Measurements from ENCODE around the gene LCAT. TPM values are rescaled to one million over a fixed set of nuclear protein-coding genes. Genes with fewer than 3 reads are reported as not detected.
"Not testable (repeated sequence)": the region's sequence is repeated elsewhere in the genome, so short reads cannot be mapped to it uniquely, and the experiment has no call there.

Gene LCAT
- total and polyA plus RNA-seq, 5 experiments from 2014 or later = 0.52 to 14.7 (median 0.84) TPM

DNA sequence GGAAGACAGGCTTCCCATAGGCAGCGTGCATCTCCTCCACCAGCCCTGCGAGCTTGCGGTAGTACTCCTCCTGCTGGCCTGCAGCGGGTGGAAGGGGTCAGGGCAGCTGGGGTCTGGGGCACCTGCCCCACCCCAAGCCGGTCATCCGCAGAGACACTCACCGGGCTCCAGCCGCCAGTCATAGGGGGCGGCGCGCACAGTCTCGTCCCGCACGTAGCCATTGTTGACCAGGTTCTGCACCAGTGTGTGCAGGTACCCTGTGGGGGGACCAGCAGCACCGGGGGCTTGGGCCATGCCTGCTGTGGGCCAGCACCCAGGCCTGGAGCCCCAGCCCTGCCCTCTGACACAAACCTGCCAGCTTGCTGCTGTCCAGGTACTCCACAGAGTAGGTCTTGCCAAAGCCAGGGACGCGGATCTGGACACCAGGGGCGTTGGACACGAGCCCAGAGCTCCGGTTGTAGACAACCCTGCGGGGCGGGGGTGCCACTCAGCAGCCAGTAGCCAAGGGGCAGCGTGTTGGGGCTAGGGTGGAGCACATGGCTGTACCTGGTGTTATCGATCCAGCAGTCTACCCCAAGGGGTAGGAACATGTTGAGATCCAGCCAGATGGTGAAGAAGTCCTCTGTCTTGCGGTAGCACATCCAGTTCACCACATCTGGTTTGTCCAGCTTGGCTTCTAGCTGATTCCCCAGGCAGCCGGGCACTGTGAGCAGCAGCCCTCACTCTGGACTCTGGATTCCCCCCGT, 1.2 kb downstream of the LCAT start:
- Mint-ChIP-seq H3K4me1 (peaks cover 14 to 33% (median 29%) of the 10 kb centered on the region in 4 donors), H3K4me3 (no peak overlapping the region), H3K27ac (peak overlapping the region in 2 of 10 donors; percentile 76 to 90), H3K36me3 (peaks cover 0 to 3% (median 1%) of the 10 kb centered on the region in 3 donors), H3K9me3 (no peaks in the 10 kb centered on the region), H3K27me3 (no peaks in the 10 kb centered on the region)
- DNase-seq (no peak), ATAC-seq (no peak)
- POLR2A ChIA-PET = interaction anchor here (0.6 to 1.7 kb wide), 4 partner anchors 11 to 344 kb away, joined by 3 to 7 read pairs (median 4); partner anchors contain the start of gene CTRL

- Mint-ChIP-seq H3K9me3 (no peaks in the 10 kb centered on the region), H3K27me3 (no peaks in the 10 kb centered on the region), H3K4me3 (peak overlapping the region in 1 of 10 donors; percentile 20), H3K27ac (peak overlapping the region in 8 of 10 donors; percentile 46 to 90 (median 72)), H3K36me3 (peaks cover 0 to 3% (median 1%) of the 10 kb centered on the region in 3 donors), H3K4me1 (peaks cover 18 to 37% (median 33%) of the 10 kb centered on the region in 4 donors)
- DNase-seq (peak in 3 of 10 donors; percentile 22 to 36 (median 29)), ATAC-seq (peak; percentile 37 to 41)
- POLR2A ChIA-PET = interaction anchor here (0.6 to 1.7 kb wide), 5 partner anchors 10 to 344 kb away, joined by 3 to 7 read pairs (median 3); partner anchors contain the start of gene CTRL
These were observed 1.8 kb downstream of the LCAT start for GRCh38 chr16:67942200-67942509.

DNA sequence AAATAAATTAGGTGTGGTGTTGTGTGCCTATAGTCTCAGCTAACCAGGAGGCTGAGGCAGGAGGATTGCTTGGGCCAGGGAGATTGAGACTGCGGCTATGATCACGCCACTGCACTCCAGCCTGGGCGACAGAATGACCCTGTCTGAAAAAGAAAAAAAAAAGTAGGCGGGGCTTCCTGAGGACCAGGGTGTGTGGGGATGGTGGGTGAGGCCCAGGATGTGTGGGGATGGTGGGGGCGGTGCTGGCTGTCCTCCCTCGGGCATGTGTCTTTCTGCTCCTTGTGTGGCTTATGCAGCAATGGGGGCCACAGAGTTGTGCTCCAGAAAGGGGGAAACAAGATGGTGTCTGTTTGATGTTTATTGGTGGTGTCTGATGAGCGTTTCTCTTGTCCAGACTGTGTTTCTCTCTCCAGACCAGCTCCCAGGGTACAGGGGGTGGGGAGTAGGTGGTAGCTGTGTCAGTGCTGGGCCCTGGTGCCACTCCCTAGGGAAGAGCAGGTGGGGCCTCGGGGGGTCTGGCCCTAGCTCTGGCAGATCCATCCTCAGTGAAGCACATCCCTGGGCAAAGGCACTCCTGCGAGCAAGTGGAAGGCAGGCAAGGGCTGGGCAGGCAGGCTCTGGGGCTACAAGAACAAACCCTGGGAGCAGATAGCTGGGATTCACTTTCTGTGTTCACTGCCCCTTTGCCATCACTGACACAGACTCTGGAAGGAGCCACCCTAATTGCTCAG, 2.3 kb downstream of the LCAT start:
- no peaks in the 10 kb centered on the region for H3K9me3 Mint-ChIP-seq
- no peaks in the 10 kb centered on the region for H3K27me3 Mint-ChIP-seq
- ATAC-seq (no peak), DNase-seq (no peak)
- POLR2A ChIA-PET = interaction anchor here (0.6 to 1.7 kb wide), 6 partner anchors 10 to 345 kb away, joined by 3 to 7 read pairs (median 4); partner anchors contain the start of gene CTRL
- H3K4me3 Mint-ChIP-seq = peak overlapping the region in 1 of 10 donors; percentile 60
- peaks cover 0 to 3% (median 1%) of the 10 kb centered on the region in 3 donors for H3K36me3 Mint-ChIP-seq
- H3K27ac Mint-ChIP-seq = peak overlapping the region in 9 of 10 donors; percentile 34 to 95 (median 74)
- peaks cover 23 to 42% (median 38%) of the 10 kb centered on the region in 4 donors for H3K4me1 Mint-ChIP-seq

DNA sequence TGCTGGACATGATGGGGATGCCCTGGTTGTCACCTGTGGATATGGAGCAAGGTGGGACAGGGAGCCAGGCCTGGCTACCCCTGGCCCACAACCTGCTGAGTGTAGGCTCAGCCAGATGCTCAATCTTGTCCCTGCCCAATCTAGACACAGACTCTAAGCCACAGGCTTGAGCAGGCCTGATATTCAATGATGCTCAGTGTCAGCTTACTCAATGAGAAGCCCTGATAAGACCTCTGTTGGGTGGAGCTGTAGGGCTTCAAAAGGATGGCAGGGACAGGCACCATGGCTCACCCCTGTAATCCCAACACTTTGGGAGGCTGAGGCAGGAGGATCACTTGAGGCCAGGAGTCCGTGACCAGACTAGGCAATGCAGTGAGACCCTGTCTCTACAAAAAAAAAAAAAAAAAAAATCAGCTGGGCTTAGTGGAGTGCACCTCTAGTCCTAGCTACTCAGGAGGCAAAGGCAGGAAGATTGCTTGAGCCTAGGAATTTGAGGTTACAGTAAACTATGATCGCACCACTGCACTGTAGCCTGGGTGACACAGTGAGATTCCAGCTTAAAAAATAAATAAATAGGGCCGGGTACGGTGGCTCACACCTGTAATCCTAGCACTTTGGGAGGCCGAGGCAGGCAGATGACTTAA, 3.4 kb downstream of the LCAT start:
- H3K27ac Mint-ChIP-seq = peak overlapping the region; percentile 84 to 95 (median 92)
- no peaks in the 10 kb centered on the region for H3K9me3 Mint-ChIP-seq
- H3K36me3 Mint-ChIP-seq = peaks cover 4 to 7% (median 5%) of the 10 kb centered on the region in 3 donors
- H3K4me1 Mint-ChIP-seq = peaks cover 26 to 41% (median 39%) of the 10 kb centered on the region in 4 donors
- no peak for DNase-seq
- H3K4me3 Mint-ChIP-seq = peak overlapping the region; percentile 50 to 86 (median 70)
- H3K27me3 Mint-ChIP-seq = no peaks in the 10 kb centered on the region
- POLR2A ChIA-PET = interaction anchor here (0.6 to 2.0 kb wide), 12 partner anchors 9 to 437 kb away, joined by 3 to 6 read pairs (median 3); partner anchors contain the start of genes SLC12A4 and TSNAXIP1
- no peak for ATAC-seq

DNA sequence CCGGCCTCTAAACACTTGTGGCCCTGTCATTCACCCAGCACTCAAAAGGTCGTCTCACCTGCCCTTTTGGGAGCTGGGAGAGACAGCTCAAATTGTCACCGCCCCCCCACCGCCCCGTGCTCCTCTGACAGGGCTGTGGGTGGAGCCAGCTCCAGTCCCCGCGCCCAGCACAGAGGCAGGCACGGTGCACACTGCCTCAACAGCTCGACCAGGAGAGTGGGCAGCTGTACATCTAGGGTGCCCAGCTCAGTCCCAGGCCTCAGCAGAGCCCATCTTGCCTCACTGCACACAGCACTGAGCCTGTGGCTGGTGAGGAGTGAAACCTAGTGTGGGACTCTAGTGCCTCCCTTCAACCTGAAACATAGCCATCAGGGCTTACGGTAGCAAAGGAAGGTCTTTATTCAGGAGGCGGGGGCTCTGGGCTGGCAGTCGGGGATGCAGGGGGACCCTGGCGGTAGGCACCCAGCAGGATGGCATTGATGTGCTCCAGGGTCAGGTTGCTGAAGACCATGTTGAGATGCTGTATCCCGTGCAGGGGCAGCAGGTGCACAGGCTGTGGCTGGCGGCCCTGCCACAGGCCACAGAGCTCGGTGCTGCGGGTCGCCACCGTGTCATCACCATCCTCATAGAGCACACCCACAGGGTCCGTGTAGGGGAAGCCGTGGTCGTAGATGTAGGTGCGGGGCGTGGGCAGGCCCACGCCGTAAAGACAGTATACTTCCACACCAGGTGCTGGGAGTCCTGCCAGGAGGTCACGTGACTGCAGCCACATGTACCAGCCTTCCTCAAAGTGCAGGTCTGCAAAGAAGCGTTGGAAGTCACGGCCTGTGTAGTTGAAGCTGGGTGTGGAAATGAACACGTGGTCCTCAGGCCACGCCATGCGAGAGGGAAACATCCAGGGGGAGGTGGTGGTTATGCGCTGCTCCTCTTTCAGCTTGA, 4.1 kb downstream of the LCAT start:
- POLR2A ChIA-PET = interaction anchor here (0.7 to 2.0 kb wide), 12 partner anchors 10 to 436 kb away, joined by 3 to 6 read pairs (median 4); partner anchors contain the start of genes PSKH1, SLC12A4 and TSNAXIP1
- peak overlapping the region; percentile 84 to 95 (median 92) for H3K27ac Mint-ChIP-seq
- no peaks in the 10 kb centered on the region for H3K27me3 Mint-ChIP-seq
- peak overlapping the region; percentile 50 to 86 (median 70) for H3K4me3 Mint-ChIP-seq
- ATAC-seq = peak; percentile 1 to 6
- no peaks in the 10 kb centered on the region for H3K9me3 Mint-ChIP-seq
- peaks cover 33 to 49% (median 47%) of the 10 kb centered on the region in 4 donors for H3K4me1 Mint-ChIP-seq
- H3K36me3 Mint-ChIP-seq = peaks cover 4 to 15% (median 6%) of the 10 kb centered on the region in 3 donors
- DNase-seq = peak in 9 of 10 donors; percentile 35 to 79 (median 40)

- H3K27me3 Mint-ChIP-seq = not testable (repeated sequence)
These were observed 6.2 kb downstream of the LCAT start for GRCh38 chr16:67937713-67938112.

DNA sequence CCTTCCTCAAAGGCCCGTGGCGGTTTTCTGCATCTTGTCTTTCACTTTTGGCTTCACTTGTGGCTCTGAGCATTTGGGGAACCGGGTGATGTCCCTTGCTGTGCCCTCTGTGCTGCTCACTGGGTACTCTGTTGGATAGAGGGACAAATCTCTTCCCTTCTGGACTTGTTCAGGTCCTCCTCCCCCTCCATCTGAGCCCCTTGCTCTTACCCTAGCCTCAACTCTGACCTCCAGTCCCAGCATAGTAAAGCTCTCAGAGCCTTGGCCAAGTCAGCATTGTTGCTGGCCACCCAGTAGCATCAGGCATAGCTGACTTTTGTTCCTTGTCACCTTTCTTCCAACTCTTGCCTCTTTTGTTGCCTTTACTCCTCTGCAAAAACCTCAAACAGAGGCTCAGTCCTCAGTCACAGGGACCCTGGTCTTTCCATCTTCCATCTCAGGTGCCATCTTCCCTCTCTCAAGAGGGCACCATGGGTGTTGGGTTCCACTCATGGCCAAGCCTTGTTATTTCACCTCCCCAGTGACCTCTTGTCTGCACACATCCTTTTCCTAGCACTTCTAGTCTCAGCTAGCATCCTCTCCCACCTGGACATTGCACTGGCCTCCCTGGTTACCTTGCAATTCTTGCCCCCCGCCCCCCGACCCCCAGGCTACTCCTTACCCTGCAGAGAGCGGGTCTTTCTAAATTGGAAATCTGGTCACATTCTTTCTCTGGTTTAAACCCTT, 6.9 kb downstream of the LCAT start:
- no peaks in the 10 kb centered on the region for H3K27me3 Mint-ChIP-seq
- H3K36me3 Mint-ChIP-seq = peaks cover 4 to 32% (median 5%) of the 10 kb centered on the region in 3 donors
- H3K27ac Mint-ChIP-seq = peak overlapping the region; percentile 93 to 99 (median 98)
- DNase-seq (peak in 9 of 10 donors; percentile 69 to 90 (median 76)), ATAC-seq (peak; percentile 54 to 56)
- peak overlapping the region; percentile 99 to 100 (median 100) for H3K4me3 Mint-ChIP-seq
- no peaks in the 10 kb centered on the region for H3K9me3 Mint-ChIP-seq
- peaks cover 31 to 57% (median 53%) of the 10 kb centered on the region in 4 donors for H3K4me1 Mint-ChIP-seq
- POLR2A ChIA-PET = interaction anchor here (0.6 to 3.5 kb wide), 32 partner anchors 9 to 456 kb away, joined by 3 to 34 read pairs (median 6); partner anchors contain the start of genes ATP6V0D1, CTCF, DPEP2 and EDC4

More at GRCh38 chr16:67937713-67938112, 6.2 kb downstream of the LCAT start:
- peak overlapping the region in 5 of 10 donors; percentile 99 to 100 (median 99) for H3K4me3 Mint-ChIP-seq
- H3K36me3 Mint-ChIP-seq = peaks cover 4 to 32% (median 6%) of the 10 kb centered on the region in 3 donors
- not testable (repeated sequence) for ATAC-seq, DNase-seq, H3K9me3 Mint-ChIP-seq
- peaks cover 34 to 61% (median 55%) of the 10 kb centered on the region in 4 donors for H3K4me1 Mint-ChIP-seq
- POLR2A ChIA-PET = interaction anchor here (0.6 to 3.0 kb wide), 7 partner anchors 9 to 152 kb away, joined by 3 to 34 read pairs (median 4); partner anchors contain the start of gene NFATC3
- peak overlapping the region in 7 of 10 donors; percentile 14 to 99 (median 98) for H3K27ac Mint-ChIP-seq

GRCh38 chr16:67936124-67936879, 7.6 kb downstream of the LCAT start, which contains the start of gene PSMB10:
PSMB10 (minus strand) TSS chr16:67936850; CDS start chr16:67936749, 101 bp downstream.
- no peaks in the 10 kb centered on the region for H3K9me3 Mint-ChIP-seq
- DNase-seq (peak in 5 of 10 donors; percentile 23 to 46 (median 26)), ATAC-seq (peak; percentile 9 to 12)
- H3K27ac Mint-ChIP-seq = peak within 1 kb of the TSS; percentile 93 to 99 (median 98)
- peaks cover 4 to 32% (median 5%) of the 10 kb centered on the region in 3 donors for H3K36me3 Mint-ChIP-seq
- POLR2A ChIA-PET = interaction anchor here (0.6 to 3.5 kb wide), 47 partner anchors 9 to 455 kb away, joined by 3 to 34 read pairs (median 5); partner anchors contain the start of genes ATP6V0D1, CTCF, DDX28 and DPEP2
- H3K4me3 Mint-ChIP-seq = peak within 1 kb of the TSS; percentile 99 to 100 (median 100)
- peaks cover 27 to 50% (median 46%) of the 10 kb centered on the region in 4 donors for H3K4me1 Mint-ChIP-seq
- H3K27me3 Mint-ChIP-seq = no peaks in the 10 kb centered on the region

DNA sequence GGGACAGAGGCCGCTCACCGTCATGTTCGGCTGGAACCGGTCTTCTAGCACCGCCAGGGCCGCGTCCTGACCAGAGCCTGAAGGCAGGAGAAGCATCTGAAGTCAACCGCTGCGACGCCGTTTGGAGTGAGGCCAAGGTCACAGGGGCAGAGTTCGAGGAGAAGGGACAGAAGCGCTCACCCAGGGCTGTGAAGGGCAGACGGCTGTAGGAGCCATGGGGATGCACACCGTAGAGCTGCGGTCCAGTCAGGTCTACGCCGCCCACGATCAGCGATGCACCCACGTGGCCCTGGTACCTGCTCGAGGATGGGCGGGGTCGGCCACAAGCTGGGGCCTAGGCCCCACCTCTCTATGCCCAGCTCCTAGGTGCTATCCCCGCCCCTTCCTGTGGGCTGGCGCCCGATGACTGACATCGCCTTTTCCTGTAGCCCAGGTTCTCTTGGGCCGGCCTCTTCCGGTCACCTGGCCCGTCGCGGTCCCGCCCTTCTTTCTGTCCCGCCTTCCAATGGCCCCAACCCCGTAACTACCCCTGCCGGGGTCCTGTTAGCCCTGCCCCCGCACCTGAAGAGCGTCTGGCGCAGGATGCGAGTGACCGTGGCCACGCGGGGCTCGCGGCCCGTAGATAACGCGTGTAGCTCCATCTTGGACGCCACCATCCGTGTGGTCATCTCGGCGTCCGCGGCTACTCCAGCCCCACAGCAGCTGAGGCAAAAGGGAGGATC, 8.4 kb downstream of the LCAT start:
- Mint-ChIP-seq H3K4me1 (peaks cover 27 to 47% (median 43%) of the 10 kb centered on the region in 4 donors), H3K36me3 (peaks cover 4 to 32% (median 5%) of the 10 kb centered on the region in 3 donors), H3K4me3 (peak overlapping the region; percentile 99 to 100 (median 100)), H3K9me3 (no peaks in the 10 kb centered on the region), H3K27me3 (no peaks in the 10 kb centered on the region), H3K27ac (peak overlapping the region; percentile 93 to 99 (median 98))
- POLR2A ChIA-PET = interaction anchor here (0.5 to 3.5 kb wide), 51 partner anchors 9 to 454 kb away, joined by 3 to 34 read pairs (median 5); partner anchors contain the start of genes ATP6V0D1, CTCF, DDX28 and DPEP2
- ATAC-seq (peak; percentile 83 to 91), DNase-seq (peak; percentile 81 to 97 (median 93))

Measured in naive thymus-derived CD8-positive, alpha-beta T cell (primary cell).